ENCODE data around the gene SSR4. TPM values are rescaled to one million over a fixed set of nuclear protein-coding genes. Genes with fewer than 3 reads are reported as not detected.

Gene SSR4
- total RNA-seq (ENCODE audit: low replicate concordance): 188 and 219 TPM in 2 replicates

GRCh38 chrX:153794018-153794896 lies at the start of gene SSR4, which contains the start of gene IDH3G:
Gene SSR4 (plus strand): TSS chrX:153794668. CDS start chrX:153794688, 20 bp downstream.
Gene IDH3G (minus strand): TSS chrX:153794375. CDS start chrX:153794326, 49 bp downstream.

DNA sequence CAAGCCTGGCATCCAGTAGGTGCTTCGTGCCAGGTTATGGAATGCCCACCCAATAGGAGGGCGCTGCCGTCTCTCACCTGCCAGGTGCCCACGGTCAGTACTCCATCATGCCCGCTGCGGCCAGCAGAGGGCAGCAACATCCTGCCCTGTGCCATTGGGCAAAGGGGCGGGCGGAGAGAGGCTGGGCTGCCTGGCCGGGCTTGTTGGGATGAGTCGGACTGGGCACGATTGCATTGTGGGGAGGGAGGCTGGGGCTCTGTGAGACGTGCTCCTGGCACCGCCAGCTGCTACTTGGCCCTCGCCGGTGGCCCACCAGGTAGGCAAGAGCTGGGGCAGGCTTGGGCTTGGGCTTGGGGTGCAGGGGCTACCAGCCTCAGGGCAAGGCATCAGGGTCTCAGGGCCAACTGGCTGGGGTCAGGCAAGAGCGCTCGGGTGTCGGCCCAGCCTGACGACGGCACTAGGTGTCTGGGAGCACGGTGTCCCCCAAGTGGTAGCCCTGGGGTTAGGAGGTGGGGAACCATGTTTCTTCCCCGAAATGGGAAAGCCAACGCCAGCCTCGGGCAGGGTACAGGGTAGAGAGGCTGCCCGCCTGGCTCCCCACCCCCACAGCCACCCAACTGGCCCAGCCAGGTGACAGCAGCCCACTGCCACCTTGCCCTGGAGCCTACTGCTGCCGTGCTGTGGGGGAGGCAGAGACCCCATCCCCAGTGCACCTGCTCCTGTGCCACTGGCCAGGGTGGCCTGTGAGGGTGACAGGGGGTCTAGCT lies 30.3 kb upstream of the SSR4 start, which contains the start of gene PLXNB3:
TSS of gene PLXNB3 (plus strand) at position 261 of the 767 bp plus-strand sequence. CDS start 1,287 bp downstream, outside the sequence.

DNA sequence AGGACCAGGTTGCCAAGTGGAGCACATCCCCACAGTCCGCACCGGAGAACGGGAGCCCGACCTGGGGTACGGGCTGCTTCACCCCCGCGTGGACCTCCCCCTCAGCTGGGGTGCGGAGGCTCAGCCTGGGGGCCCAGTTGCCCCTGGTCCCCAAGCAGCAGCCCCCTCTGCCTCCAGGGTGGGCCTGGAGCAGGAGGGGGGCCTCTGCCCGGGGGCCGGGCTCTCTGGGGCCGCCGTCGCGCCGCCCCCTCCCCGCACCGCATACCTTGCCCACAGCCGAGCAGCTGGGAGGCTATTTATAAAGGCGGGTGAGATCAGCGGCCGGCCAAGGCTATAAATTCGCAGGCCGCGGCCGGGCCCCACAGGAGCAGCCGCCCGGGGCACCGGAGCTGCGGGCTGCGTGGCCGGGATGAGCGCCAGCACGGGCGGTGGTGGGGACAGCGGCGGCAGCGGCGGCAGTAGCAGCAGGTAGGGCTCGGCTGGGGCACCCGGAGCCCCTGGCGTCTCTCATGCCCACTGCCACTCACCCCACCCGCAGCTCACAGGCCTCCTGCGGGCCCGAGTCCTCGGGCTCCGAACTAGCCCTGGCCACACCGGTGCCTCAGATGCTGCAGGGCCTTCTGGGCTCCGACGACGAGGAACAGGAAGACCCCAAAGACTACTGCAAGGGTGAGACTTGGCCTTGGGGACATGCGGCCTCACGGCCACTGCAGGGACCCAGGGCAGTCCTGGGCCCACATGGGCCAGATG lies 13.6 kb upstream of the SSR4 start, which contains the start of gene SRPK3:
TSS of gene SRPK3 (plus strand) at position 364 of the 750 bp plus-strand sequence. CDS start at position 410, 46 bp downstream.

DNA sequence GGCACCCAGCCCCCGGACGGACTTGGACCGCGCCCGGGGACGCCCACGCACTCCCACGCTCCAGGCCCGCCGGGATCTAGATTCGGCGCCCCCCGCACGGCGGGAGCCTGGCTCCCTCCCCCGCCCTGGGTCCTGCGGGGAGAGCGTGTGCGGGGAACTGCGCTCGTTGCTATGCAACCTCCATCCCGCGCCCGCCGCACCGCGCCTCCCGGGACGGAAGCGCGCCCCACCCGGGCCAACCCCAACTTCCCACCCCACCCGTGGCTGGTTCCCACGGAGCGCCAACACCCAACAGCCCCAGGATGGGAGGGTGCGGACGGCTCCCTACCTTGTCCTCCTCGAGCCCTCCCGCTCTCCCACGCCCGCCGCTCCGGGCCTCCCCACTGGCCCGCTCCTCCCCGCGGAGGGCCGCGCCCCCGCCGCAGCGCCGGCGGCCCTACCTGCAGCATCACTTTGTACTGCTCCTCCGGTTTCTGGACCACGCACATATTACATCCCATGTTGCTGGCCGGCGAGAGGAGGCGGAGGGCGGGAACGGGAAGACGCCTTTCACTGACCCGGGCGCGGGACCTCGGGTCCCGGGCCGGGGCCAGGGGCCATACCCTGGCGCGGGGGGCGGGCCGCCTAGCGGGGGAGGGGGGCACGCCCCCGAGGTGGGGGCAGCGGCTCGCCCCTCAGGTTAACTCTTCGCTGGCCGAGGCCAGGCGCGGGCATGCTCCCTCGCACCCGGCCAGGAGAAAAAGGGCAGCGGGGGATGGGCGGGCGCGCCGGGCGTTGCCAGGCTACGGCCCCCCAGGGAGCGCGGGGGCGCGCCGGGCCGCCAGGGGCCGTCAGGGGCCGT lies 35.6 kb downstream of the SSR4 start, which contains the start of gene PDZD4:
TSS of gene PDZD4 (minus strand) at position 746 of the 841 bp plus-strand sequence. CDS start at position 500, 246 bp downstream.

Other genes with a start within 250 kb of the SSR4 start
- gene CCNQ, start 195.5 kb upstream of the SSR4 start, total RNA-seq (ENCODE audit: low replicate concordance): 19.8 and 43.8 TPM in 2 replicates
- not detected in 2 replicates for gene DUSP9, start 147.5 kb upstream of the SSR4 start, total RNA-seq (ENCODE audit: low replicate concordance)
- 0.30 and 0.47 TPM in 2 replicates for gene PNCK, start 120.9 kb upstream of the SSR4 start, total RNA-seq (ENCODE audit: low replicate concordance)
- 10.8 TPM in 2 replicates for gene SLC6A8, start 106.7 kb upstream of the SSR4 start, total RNA-seq (ENCODE audit: low replicate concordance)
- gene BCAP31, start 70.3 kb upstream of the SSR4 start, total RNA-seq (ENCODE audit: low replicate concordance): 152 and 188 TPM in 2 replicates
- gene ABCD1, start 69.8 kb upstream of the SSR4 start, total RNA-seq (ENCODE audit: low replicate concordance): 8.4 and 13.5 TPM in 2 replicates
- 2.5 and 4.1 TPM in 2 replicates for gene PLXNB3, start 30.4 kb upstream of the SSR4 start, total RNA-seq (ENCODE audit: low replicate concordance)
- gene SRPK3, start 13.6 kb upstream of the SSR4 start, total RNA-seq (ENCODE audit: low replicate concordance): under 0.01 and 0.30 TPM in 2 replicates
- 54.6 and 96.1 TPM in 2 replicates for gene IDH3G, start 293 bp upstream of the SSR4 start, total RNA-seq (ENCODE audit: low replicate concordance)
- gene PDZD4, start 35.9 kb downstream of the SSR4 start, total RNA-seq (ENCODE audit: low replicate concordance): 0.08 and 1.1 TPM in 2 replicates
- gene L1CAM, start 91.5 kb downstream of the SSR4 start, total RNA-seq (ENCODE audit: low replicate concordance): 0.08 and 0.23 TPM in 2 replicates
- 0.12 TPM in 1 of 2 replicates, not detected in the other for gene AVPR2, start 110.0 kb downstream of the SSR4 start, total RNA-seq (ENCODE audit: low replicate concordance)
- gene ARHGAP4, start 131.6 kb downstream of the SSR4 start, total RNA-seq (ENCODE audit: low replicate concordance): 0.90 and 2.7 TPM in 2 replicates
- 45.5 and 56.5 TPM in 2 replicates for gene NAA10, start 140.4 kb downstream of the SSR4 start, total RNA-seq (ENCODE audit: low replicate concordance)
- gene RENBP, start 150.0 kb downstream of the SSR4 start, total RNA-seq (ENCODE audit: low replicate concordance): 5.5 and 25.5 TPM in 2 replicates
- gene HCFC1, start 177.2 kb downstream of the SSR4 start, total RNA-seq (ENCODE audit: low replicate concordance): 6.0 and 8.2 TPM in 2 replicates
- 7.1 and 10.1 TPM in 2 replicates for gene TMEM187, start 178.1 kb downstream of the SSR4 start, total RNA-seq (ENCODE audit: low replicate concordance)
- gene IRAK1, start 225.2 kb downstream of the SSR4 start, total RNA-seq (ENCODE audit: low replicate concordance): 59.0 and 66.3 TPM in 2 replicates